GM23248 (cell line): ENCODE data around the gene UMAD1.

Source experiments
- EZH2 ChIP-seq: fragments of 200-600 bp; sonication (generic); IDR thresholded peaks from 2 replicates; pipeline ENCODE4 v1.6.1; 2018; ENCODE audit warnings: antibody characterized with exemption, mild to moderate bottlenecking; ENCODE audit not compliant: insufficient read depth, poor library complexity, severe bottlenecking
- EZH2phosphoT487 ChIP-seq: fragments of 200-600 bp; sonication (generic); IDR thresholded peaks from 2 replicates; pipeline ENCODE4 v1.6.1; 2018; ENCODE audit warnings: antibody characterized with exemption, moderate library complexity, mild to moderate bottlenecking, low read depth; ENCODE audit not compliant: insufficient read depth

DNA sequence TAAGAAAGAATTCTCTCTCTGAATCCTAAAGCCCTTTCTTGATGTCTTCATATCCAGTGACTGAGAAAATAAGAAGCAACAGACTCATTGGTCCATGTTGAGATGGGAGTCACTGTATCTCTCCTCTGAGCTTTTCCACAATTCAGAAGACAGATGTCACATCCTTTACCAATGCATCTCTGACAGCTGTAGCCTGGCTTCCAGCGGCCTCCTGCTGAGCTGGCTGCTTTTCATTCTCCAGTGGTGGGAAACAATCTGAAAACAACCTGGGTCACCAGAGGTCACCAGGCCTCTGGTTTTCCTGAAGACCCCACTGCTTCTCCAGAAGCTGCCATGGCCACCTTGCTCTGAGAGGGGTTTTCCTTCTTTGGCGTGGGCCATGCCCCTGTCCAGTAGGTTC lies 96.1 kb downstream of the UMAD1 start:
- TF ChIP-seq EZH2, result no peak
- no peak for TF ChIP-seq EZH2phosphoT487
